HCT116 (cell line): ENCODE measurements around the gene CFAP46. TPM values are rescaled to one million over a fixed set of nuclear protein-coding genes. Genes with fewer than 3 reads are reported as not detected.

Experiments
- ATAC-seq: fragments of 200-7000 bp; cut with Tn5 transposase; 2 replicates; pipeline ENCODE4 v1.9.1; 2020; ENCODE audit warnings: mild to moderate bottlenecking, moderate library complexity
- BruUV-seq: library from RNA; stranded (reverse); fragments of 400-500 nt; replicated peaks from 2 replicates; lab custom pipeline; 2021; lab: Mats Ljungman, UMichigan
- CTCF ChIA-PET: fragments of 300-600 bp; sonication (Branson Sonifier 250); formaldehyde crosslinking; loops from one replicate; lab custom pipeline; 2021; ENCODE audit warnings: antibody characterized with exemption; lab: Charles Lee
- POLR2A ChIA-PET: fragments of 300-600, 350-600 bp; sonication (Branson Sonifier 250); formaldehyde crosslinking; loops from one replicate; lab custom pipeline; 2021; ENCODE audit warnings: antibody characterized with exemption; lab: Charles Lee
- RAD21 ChIA-PET, 2 experiments: fragments of 300-600 bp; sonication (Branson Sonifier 250); formaldehyde crosslinking; loops; one replicate each; lab custom pipeline; 2023; ENCODE audit warnings: low total read pairs in 2 of 2; ENCODE audit not compliant: uncharacterized antibody in 2 of 2, unreplicated experiment in 2 of 2, low non-redundant PET in 1 of 2; lab: Charles Lee
- DNase-seq: peaks from one replicate; pipeline ENCODE4 v3.0.0-alpha.2; 2010; ENCODE audit warnings: low read depth, low spot score
- H2AFZ ChIP-seq: fragments of 200-600 bp; shearing (Covaris generic), sonication (generic); 2 replicates; pipeline ENCODE4 v1.6.1; 2017; ENCODE audit warnings: low read depth, mixed run types, mixed read lengths, antibody characterized with exemption, low read length; ENCODE audit not compliant: poor library complexity, severe bottlenecking
- H3K27ac ChIP-seq: 2 replicates; pipeline ENCODE4 v1.5.1; 2012; ENCODE audit warnings: low read depth, low read length
- H3K27me3 ChIP-seq: fragments of 200-600 bp; sonication (generic); 2 replicates; pipeline ENCODE4 v1.6.1; 2016; ENCODE audit warnings: mixed run types, low read length, mixed read lengths; ENCODE audit not compliant: insufficient read depth
- H3K36me3 ChIP-seq, 2 experiments: fragments of 200-500 bp in 1 of 2; fragments of 200-600 bp in 1 of 2; sonication (Bioruptor generic) in 1 of 2; sonication (generic) in 1 of 2; 2 replicates each; pipeline versions ENCODE4 v1.5.1 to v1.6.1; 2014 to 2016; ENCODE audit warnings: low read length in 2 of 2, inconsistent platforms in 1 of 2, mixed read lengths in 1 of 2, mixed run types in 1 of 2; ENCODE audit not compliant: insufficient read depth in 2 of 2, control insufficient read depth in 1 of 2
- H3K4me1 ChIP-seq, 2 experiments: fragments of 200-600 bp in 1 of 2; sonication (generic) in 1 of 2; 2 replicates each; pipeline versions ENCODE4 v1.5.1 to v1.6.1; 2012 to 2017; ENCODE audit warnings: low read length in 2 of 2, inconsistent platforms in 1 of 2, mild to moderate bottlenecking in 1 of 2, mixed read lengths in 1 of 2, mixed run types in 1 of 2, moderate library complexity in 1 of 2; ENCODE audit not compliant: insufficient read depth in 2 of 2, control insufficient read depth in 1 of 2
- H3K4me2 ChIP-seq: fragments of 200-600 bp; sonication (generic); 2 replicates; pipeline ENCODE4 v1.6.1; 2017; ENCODE audit warnings: mixed run types, low read length, mixed read lengths
- H3K4me3 ChIP-seq, 2 experiments: fragments of 200-600 bp in 1 of 2; sonication (generic) in 1 of 2; replicated peaks in 1 of 2; 2 replicates each; pipeline ENCODE4 v1.5.1; 2011 to 2016; ENCODE audit warnings: low read length in 2 of 2, control low read depth in 1 of 2, low read depth in 1 of 2, mild to moderate bottlenecking in 1 of 2, mixed read lengths in 1 of 2, mixed run types in 1 of 2
- H3K79me2 ChIP-seq: fragments of 200-600 bp; sonication (generic); 2 replicates; pipeline ENCODE4 v1.6.1; 2017; ENCODE audit warnings: mild to moderate bottlenecking, mixed run types, low read length, moderate library complexity, mixed read lengths; ENCODE audit not compliant: insufficient read depth
- H3K9ac ChIP-seq: fragments of 200-600 bp; sonication (generic); 2 replicates; pipeline ENCODE4 v1.6.1; 2016; ENCODE audit warnings: low read length, mixed read lengths
- H3K9me2 ChIP-seq: fragments of 200-600 bp; sonication (generic), shearing (Covaris generic); 2 replicates; pipeline ENCODE4 v1.6.1; 2017; ENCODE audit warnings: mixed run types, mild to moderate bottlenecking, moderate library complexity; ENCODE audit not compliant: insufficient read depth
- H3K9me3 ChIP-seq, 2 experiments: fragments of 200-500 bp in 1 of 2; fragments of 200-600 bp in 1 of 2; sonication (Bioruptor generic) in 1 of 2; sonication (generic) in 1 of 2; 2 replicates each; pipeline ENCODE4 v1.6.1; 2014 to 2017; ENCODE audit warnings: low read length in 2 of 2, mixed read lengths in 2 of 2, inconsistent platforms in 1 of 2, low read depth in 1 of 2, mild to moderate bottlenecking in 1 of 2, mixed run types in 1 of 2, moderate library complexity in 1 of 2; ENCODE audit not compliant: control insufficient read depth in 1 of 2, insufficient read depth in 1 of 2
- H4K20me1 ChIP-seq: fragments of 200-600 bp; sonication (generic), shearing (Covaris generic); 2 replicates; pipeline ENCODE4 v1.6.1; 2017; ENCODE audit warnings: mixed run types, mild to moderate bottlenecking, moderate library complexity; ENCODE audit not compliant: insufficient read depth
- ATF3 ChIP-seq: IDR thresholded peaks from 2 replicates; pipeline ENCODE4 v1.6.1; 2012
- EZH2 ChIP-seq: fragments of 200-600 bp; sonication (generic); IDR thresholded peaks from 2 replicates; pipeline ENCODE4 v1.6.1; 2017; ENCODE audit warnings: antibody characterized with exemption, mixed run types
- RAD21 ChIP-seq: IDR thresholded peaks from 2 replicates; pipeline ENCODE4 v1.6.1; 2012; ENCODE audit warnings: low read depth, mild to moderate bottlenecking
- REST ChIP-seq: IDR thresholded peaks from 2 replicates; pipeline ENCODE4 v1.6.1; 2012; ENCODE audit warnings: low read depth
- SIN3A ChIP-seq: IDR thresholded peaks from 2 replicates; pipeline ENCODE4 v1.6.1; 2012; ENCODE audit warnings: low read depth
- TCF7L2 ChIP-seq: IDR thresholded peaks from 2 replicates; pipeline ENCODE4 v1.7.0; 2011; ENCODE audit warnings: borderline replicate concordance, inconsistent platforms; ENCODE audit not compliant: insufficient read depth, insufficient read length; ENCODE audit errors: extremely low read depth
- YY1 ChIP-seq: IDR thresholded peaks from 2 replicates; pipeline ENCODE4 v1.6.1; 2011; ENCODE audit warnings: low read length, low read depth, moderate library complexity, mild to moderate bottlenecking; ENCODE audit not compliant: insufficient replicate concordance; ENCODE audit errors: extremely low read depth
- intact Hi-C: fragments of 100-400 bp; cut with micrococcal nuclease; formaldehyde crosslinking; loops from 2 replicates; pipeline ENCODE4 v1.10.0; 2022
- total RNA-seq: library from RNA; stranded (reverse); gene quantifications from one replicate; pipeline ENCODE4 v1.2.1, GENCODE V29; 2021; ENCODE audit not compliant: unreplicated experiment

The CFAP46 gene
- total RNA-seq, 1 experiment from 2014 or later, result 1.4 TPM

- Histone ChIP-seq H4K20me1 (no peaks in the 10 kb centered on the region), H3K9me3 (no peaks in the 10 kb centered on the region)
- POLR2A ChIA-PET, result no interaction called here
- no peak for TF ChIP-seq RAD21
- no peak for TF ChIP-seq EZH2
- TF ChIP-seq REST, result no peak
- TF ChIP-seq YY1, result no peak
- TF ChIP-seq TCF7L2, result no peak
- TF ChIP-seq SIN3A, result no peak
- no peak for TF ChIP-seq ATF3
- TF ChIP-seq, all 23 proteins: peak for 0
- Histone ChIP-seq H3K9me2 (no peaks in the 10 kb centered on the region), H3K4me2 (no peak overlapping the region), H2AFZ (no peak overlapping the region), H3K9ac (no peak overlapping the region), H3K4me3 (no peak overlapping the region), H3K27me3 (no peaks in the 10 kb centered on the region), H3K27ac (no peak overlapping the region), H3K36me3 (no peaks in the 10 kb centered on the region), H3K4me1 (peaks cover 0 to 6% of the 10 kb centered on the region in 2 experiments; a peak in 1 of 4 replicates), H3K79me2 (no peaks in the 10 kb centered on the region)
- no peak for DNase-seq
- no peak for ATAC-seq
- CTCF ChIA-PET, result no interaction called here
- BruUV-seq, result no TSS peak
- intact Hi-C loops, result no loop called here
- RAD21 ChIA-PET, result no interaction called here
Measured at GRCh38 chr10:132937861-132938260, 4.5 kb downstream of the CFAP46 start.
